ENCODE measurements around the gene PPP1R10.

GRCh38 chr6:30619561-30619960, 2.5 kb upstream of the PPP1R10 start:
- TF ChIP-seq POLR2A (IDR thresholded peaks at IDR 0.05) (no peak), CTCF (IDR thresholded peaks at IDR 0.05) (no peak), POLR2AphosphoS5 (IDR thresholded peaks at IDR 0.05) (no peak)

Measured in breast epithelium (tissue), 3 donors.